Cardiac muscle cell (in vitro differentiated cells and primary cell): Measurements from ENCODE around the gene RUSC1. TPM values are rescaled to one million over a fixed set of nuclear protein-coding genes. Genes with fewer than 3 reads are reported as not detected.

Experiments
- DNase-seq, 2 donors: peaks; one replicate each; pipeline versions ENCODE4 v3.0.0 to v3.0.0-alpha.2; 2010 to 2017; ENCODE audit warnings: low read depth in 1 of 2, low spot score in 1 of 2
- H3K27ac ChIP-seq: fragments of 200-600 bp; sonication (generic); 2 replicates; pipeline ENCODE4 v1.5.1; 2016
- H3K27me3 ChIP-seq: fragments of 200-600 bp; sonication (generic); 2 replicates; pipeline ENCODE4 v1.6.0; 2016; ENCODE audit warnings: control low read depth
- H3K36me3 ChIP-seq: fragments of 200-600 bp; sonication (generic); 2 replicates; pipeline ENCODE4 v1.5.1; 2016; ENCODE audit warnings: control low read depth
- H3K4me1 ChIP-seq: fragments of 200-600 bp; sonication (generic); 2 replicates; pipeline ENCODE4 v1.8.1; 2017; ENCODE audit warnings: low read depth, mild to moderate bottlenecking, mixed run types
- H3K4me3 ChIP-seq: fragments of 200-600 bp; sonication (generic); 2 replicates; pipeline ENCODE4 v1.5.1; 2016; ENCODE audit warnings: mild to moderate bottlenecking
- H3K9me3 ChIP-seq: fragments of 200-600 bp; sonication (generic); 2 replicates; pipeline ENCODE4 v1.5.1; 2017; ENCODE audit warnings: low read depth, mild to moderate bottlenecking, control low read depth
- CTCF ChIP-seq: IDR thresholded peaks from 2 replicates; pipeline ENCODE4 v1.5.1; 2012; ENCODE audit warnings: low read depth, mild to moderate bottlenecking, low read length
- polyA plus RNA-seq: library from polyadenylated mRNA; unstranded; fragments of >200 nt; fragmentation: Nextera tagmentation; extraction: Ambion mirVana; gene quantifications from 2 replicates; pipeline ENCODE4 v1.2.1, GENCODE V29; 2016
- total RNA-seq: library from RNA; depleted of rRNA; stranded (reverse); fragments of >200 nt; gene quantifications from 2 replicates; pipeline ENCODE4 v1.2.3, GENCODE V29; 2016

Gene RUSC1
- total and polyA plus RNA-seq, 2 experiments from 2014 or later, result 25.9 to 44.4 TPM

- Histone ChIP-seq H3K4me3 (peak within 1 kb of the TSS; percentile 74), H3K9me3 (no peaks in the 10 kb centered on the region), H3K27me3 (no peaks in the 10 kb centered on the region), H3K36me3 (no peaks in the 10 kb centered on the region), H3K27ac (no peak within 1 kb of the TSS), H3K4me1 (peaks cover 6% of the 10 kb centered on the region)
- peak; percentile 47 for TF ChIP-seq CTCF
- DNase-seq, result peak; percentile 97 to 99
Measured at GRCh38 chr1:155277070-155277901, 43.4 kb upstream of the RUSC1 start, which contains the start of gene HCN3. Gene HCN3 (plus strand): TSS chr1:155277463. CDS start chr1:155277591, 128 bp downstream.

- Histone ChIP-seq H3K36me3 (no peaks in the 10 kb centered on the region), H3K4me1 (peaks cover 4% of the 10 kb centered on the region), H3K9me3 (no peaks in the 10 kb centered on the region), H3K27me3 (no peaks in the 10 kb centered on the region), H3K27ac (no peak overlapping the region), H3K4me3 (peak overlapping the region; percentile 74)
- peak; percentile 16 to 87 for DNase-seq
- TF ChIP-seq CTCF, result peak; percentile 27
Measured at GRCh38 chr1:155277902-155278688, 42.6 kb upstream of the RUSC1 start.

- Histone ChIP-seq H3K4me3 (no peak overlapping the region), H3K36me3 (no peaks in the 10 kb centered on the region), H3K4me1 (peaks cover 3% of the 10 kb centered on the region), H3K27ac (no peak overlapping the region), H3K9me3 (no peaks in the 10 kb centered on the region), H3K27me3 (no peaks in the 10 kb centered on the region)
- DNase-seq, result no peak
- TF ChIP-seq CTCF, result no peak
Measured at GRCh38 chr1:155278689-155279160, 42.0 kb upstream of the RUSC1 start.

DNA sequence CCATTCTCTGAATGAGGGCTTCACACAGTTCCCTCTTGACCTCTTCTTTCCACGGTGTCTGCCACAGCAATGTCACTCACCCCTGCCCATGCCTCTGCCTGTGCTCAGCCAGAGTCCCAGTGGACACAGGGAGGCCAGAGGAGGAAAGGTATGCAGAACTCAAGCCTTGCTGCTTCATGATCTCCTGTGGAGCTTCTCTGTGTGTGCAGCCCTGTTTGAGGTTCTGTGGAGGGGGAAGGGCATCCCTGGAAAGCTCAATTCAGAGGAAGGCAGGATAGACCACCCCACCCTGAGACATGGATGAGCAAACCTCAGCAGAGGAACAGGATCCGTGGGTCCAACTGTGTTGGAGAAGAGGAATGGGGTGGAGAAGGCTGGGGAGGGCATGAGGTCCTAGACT lies 41.4 kb upstream of the RUSC1 start:
- no peak for DNase-seq
- no peak overlapping the region for H3K27ac ChIP-seq
- no peak overlapping the region for H3K4me3 ChIP-seq

More for the DNA sequence above, 41.4 kb upstream of the RUSC1 start:
- TF ChIP-seq CTCF, result no peak
- no peaks in the 10 kb centered on the region for H3K9me3 ChIP-seq
- no peaks in the 10 kb centered on the region for H3K27me3 ChIP-seq
- no peaks in the 10 kb centered on the region for H3K4me1 ChIP-seq
- no peaks in the 10 kb centered on the region for H3K36me3 ChIP-seq
